Ishikawa (cell line): ENCODE results near the gene PLEKHO2.

ENCODE experiments used
- CEBPB ChIP-seq: IDR thresholded peaks from 2 replicates; pipeline ENCODE4 v1.6.1; 2012
- CREB1 ChIP-seq: IDR thresholded peaks from 2 replicates; pipeline ENCODE4 v1.6.1; 2012; ENCODE audit warnings: low read depth
- EGR1 ChIP-seq: IDR thresholded peaks from 2 replicates; pipeline ENCODE4 v1.6.1; 2012
- EP300 ChIP-seq: IDR thresholded peaks from 2 replicates; pipeline ENCODE4 v1.6.1; 2012; ENCODE audit warnings: borderline replicate concordance
- FOXM1 ChIP-seq: IDR thresholded peaks from 2 replicates; pipeline ENCODE4 v1.6.1; 2012; ENCODE audit warnings: low read depth, borderline replicate concordance
- NFIC ChIP-seq: IDR thresholded peaks from 2 replicates; pipeline ENCODE4 v1.6.1; 2012
- RAD21 ChIP-seq: IDR thresholded peaks from 2 replicates; pipeline ENCODE4 v1.6.1; 2012; ENCODE audit warnings: low read depth
- REST ChIP-seq: IDR thresholded peaks from 2 replicates; pipeline ENCODE4 v1.6.1; 2012; ENCODE audit warnings: low read depth, mild to moderate bottlenecking
- TAF1 ChIP-seq: IDR thresholded peaks from 2 replicates; pipeline ENCODE4 v1.6.1; 2012; ENCODE audit warnings: low read depth, mild to moderate bottlenecking
- TCF12 ChIP-seq: IDR thresholded peaks from 2 replicates; pipeline ENCODE4 v1.6.1; 2012; ENCODE audit warnings: low read depth
- TEAD4 ChIP-seq: IDR thresholded peaks from 2 replicates; pipeline ENCODE4 v1.6.1; 2012
- USF1 ChIP-seq: IDR thresholded peaks from 2 replicates; pipeline ENCODE4 v1.6.1; 2012
- YY1 ChIP-seq: IDR thresholded peaks from 2 replicates; pipeline ENCODE4 v1.6.1; 2012; ENCODE audit warnings: low read depth
- ZBTB7A ChIP-seq: IDR thresholded peaks from 2 replicates; pipeline ENCODE4 v1.6.1; 2012; ENCODE audit warnings: low read depth
- TF ChIP-seq, protein P1 (sequence below): IDR thresholded peaks from 2 replicates; pipeline ENCODE4 v1.6.1; 2012

The PLEKHO2 gene

DNA sequence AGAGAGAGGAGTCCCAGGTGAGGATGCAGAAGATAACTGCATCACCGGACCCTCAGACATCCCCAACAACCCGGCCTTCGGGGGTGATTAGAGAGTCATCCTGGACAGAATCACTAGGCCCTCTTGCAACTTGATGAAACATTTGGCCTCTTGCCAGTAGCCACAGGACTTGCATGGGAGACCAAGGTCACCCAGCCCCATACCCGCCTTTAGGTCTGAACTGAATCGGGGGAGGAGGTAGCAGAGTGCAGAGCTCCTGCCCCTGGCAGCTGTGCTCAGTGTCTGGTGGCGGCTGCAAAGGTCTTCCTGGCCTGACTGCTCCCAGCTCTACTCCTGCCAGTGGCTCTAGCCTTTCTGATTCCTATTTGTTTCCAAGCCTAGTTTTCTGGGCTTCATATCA, 28.6 kb upstream of the PLEKHO2 start:
- peak; percentile 24; the same call in 1 of the 2 replicates for TF ChIP-seq NFIC
- TF ChIP-seq EGR1: no peak

DNA sequence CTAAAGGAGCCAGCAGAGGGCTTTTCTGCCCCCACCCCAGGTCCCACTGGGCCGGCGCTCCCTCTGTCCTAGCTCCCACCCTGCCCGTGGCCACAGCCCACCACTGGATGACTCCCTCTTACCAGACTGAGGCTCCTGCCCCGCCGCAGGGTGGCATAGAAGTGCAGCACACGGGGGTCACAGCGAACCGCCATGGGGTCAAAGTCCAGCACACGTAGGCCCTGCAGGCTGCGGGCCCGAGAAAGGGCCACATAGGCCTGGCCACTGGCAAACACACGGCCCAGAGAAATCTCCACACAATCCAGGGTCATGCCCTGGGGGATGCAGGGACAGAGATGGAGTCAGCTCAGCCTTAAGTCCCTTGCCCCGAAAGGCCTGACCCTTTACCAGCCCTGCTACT, 25.3 kb upstream of the PLEKHO2 start:
- TF ChIP-seq USF1: no peak
- TF ChIP-seq CREB1: no peak
- TF ChIP-seq EGR1: no peak
- no peak for TF ChIP-seq ZBTB7A
- no peak for TF ChIP-seq NFIC
- no peak for TF ChIP-seq TEAD4
- TF ChIP-seq CEBPB: no peak
- no peak for TF ChIP-seq RAD21
- no peak for TF ChIP-seq EP300
- TF ChIP-seq YY1: no peak
- TF ChIP-seq FOXM1: no peak
- TF ChIP-seq REST: no peak
- TF ChIP-seq TCF12: no peak
- TF ChIP-seq TAF1: no peak
- TF ChIP-seq, protein P1, sequence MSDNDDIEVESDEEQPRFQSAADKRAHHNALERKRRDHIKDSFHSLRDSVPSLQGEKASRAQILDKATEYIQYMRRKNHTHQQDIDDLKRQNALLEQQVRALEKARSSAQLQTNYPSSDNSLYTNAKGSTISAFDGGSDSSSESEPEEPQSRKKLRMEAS: no peak

DNA sequence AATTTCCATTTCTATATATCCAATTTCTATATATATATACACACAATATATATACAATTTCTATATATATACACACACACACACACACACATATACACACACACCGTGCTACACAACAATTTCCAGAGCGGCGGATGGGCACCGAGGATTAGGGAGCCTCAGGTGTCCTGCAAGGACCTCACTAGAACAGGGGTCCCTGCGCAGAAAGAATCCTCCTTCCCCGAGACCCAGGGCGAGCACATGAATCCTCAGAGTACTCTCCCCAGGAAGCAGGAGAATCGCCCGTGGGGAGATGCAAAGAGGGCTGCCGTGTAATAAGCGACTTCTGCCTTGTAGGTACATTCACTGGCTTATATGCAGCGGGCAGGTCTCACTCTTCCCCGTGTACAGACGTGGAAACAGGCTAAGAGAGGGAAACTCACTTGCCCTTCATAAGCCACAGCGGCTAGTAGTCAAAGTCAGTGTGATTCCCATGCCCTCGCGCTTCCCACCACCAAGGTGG, 16.7 kb upstream of the PLEKHO2 start:
- no peak for TF ChIP-seq TCF12
- no peak for TF ChIP-seq CEBPB
- TF ChIP-seq USF1: no peak
- TF ChIP-seq REST: no peak
- no peak for TF ChIP-seq YY1
- no peak for TF ChIP-seq RAD21
- TF ChIP-seq TEAD4: no peak
- no peak for TF ChIP-seq ZBTB7A
- TF ChIP-seq EGR1: no peak
- TF ChIP-seq EP300: no peak
- TF ChIP-seq, protein P1: no peak
- no peak for TF ChIP-seq FOXM1
- TF ChIP-seq NFIC: no peak
- TF ChIP-seq CREB1: no peak
- no peak for TF ChIP-seq TAF1

- no peak for TF ChIP-seq ZBTB7A
- no peak; the same call in none of the 2 replicates for TF ChIP-seq TEAD4
- no peak for TF ChIP-seq EP300
- TF ChIP-seq, protein P1: peak; percentile 84
- 0 out of 2 replicates have a peak, but pooled peaks have one; percentile 10 for TF ChIP-seq YY1
- TF ChIP-seq TAF1: peak; percentile 67; the same call in 1 of the 2 replicates
- TF ChIP-seq TCF12: peak; percentile 54; the same call in 1 of the 2 replicates
- peak; percentile 94 for TF ChIP-seq FOXM1
Observed at GRCh38 chr15:64825431-64826294, 16.1 kb upstream of the PLEKHO2 start, which contains the start of gene PIF1. PIF1 (minus strand) TSS chr15:64825647; CDS start chr15:64824335, 1,312 bp downstream.

DNA sequence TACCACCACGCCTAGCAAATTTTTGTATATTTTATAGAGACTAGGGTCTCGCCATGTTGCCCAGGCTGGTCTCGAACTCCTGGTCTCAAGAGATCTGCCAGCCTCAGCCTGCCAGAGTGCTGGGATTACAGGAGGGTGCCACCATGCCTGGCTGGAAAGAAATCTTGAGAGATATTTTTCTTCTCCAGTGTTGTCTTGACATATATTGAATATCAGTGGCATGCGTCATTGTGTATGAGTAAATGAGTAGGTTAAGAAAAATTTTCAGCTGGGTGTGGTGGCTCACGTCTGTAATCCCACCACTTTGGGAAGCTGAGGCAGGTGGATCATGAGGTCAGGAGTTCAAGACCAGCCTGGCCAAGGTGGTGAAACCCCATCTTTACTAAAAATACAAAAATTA, 12.7 kb upstream of the PLEKHO2 start:
- TF ChIP-seq FOXM1: no peak
